Epithelial cell of esophagus (primary cell): ENCODE data around the gene TCF7L2.

Experiments
- DNase-seq: peaks from one replicate; pipeline ENCODE4 v3.0.0; 2010; ENCODE audit warnings: low read depth
- H3K4me3 ChIP-seq: 2 replicates; pipeline ENCODE4 v1.5.1; 2011; ENCODE audit warnings: mild to moderate bottlenecking, low read length, control low read depth
- TF ChIP-seq, protein P1 (sequence below): IDR thresholded peaks from 2 replicates; pipeline ENCODE4 v1.5.1; 2011; ENCODE audit warnings: low read depth, mild to moderate bottlenecking, low read length, control low read depth, inconsistent platforms; ENCODE audit not compliant: insufficient read depth; ENCODE audit errors: missing control alignments

Gene TCF7L2

GRCh38 chr10:113078282-113078907, 128.3 kb downstream of the TCF7L2 start:
- no peak for DNase-seq
- TF ChIP-seq, protein P1, sequence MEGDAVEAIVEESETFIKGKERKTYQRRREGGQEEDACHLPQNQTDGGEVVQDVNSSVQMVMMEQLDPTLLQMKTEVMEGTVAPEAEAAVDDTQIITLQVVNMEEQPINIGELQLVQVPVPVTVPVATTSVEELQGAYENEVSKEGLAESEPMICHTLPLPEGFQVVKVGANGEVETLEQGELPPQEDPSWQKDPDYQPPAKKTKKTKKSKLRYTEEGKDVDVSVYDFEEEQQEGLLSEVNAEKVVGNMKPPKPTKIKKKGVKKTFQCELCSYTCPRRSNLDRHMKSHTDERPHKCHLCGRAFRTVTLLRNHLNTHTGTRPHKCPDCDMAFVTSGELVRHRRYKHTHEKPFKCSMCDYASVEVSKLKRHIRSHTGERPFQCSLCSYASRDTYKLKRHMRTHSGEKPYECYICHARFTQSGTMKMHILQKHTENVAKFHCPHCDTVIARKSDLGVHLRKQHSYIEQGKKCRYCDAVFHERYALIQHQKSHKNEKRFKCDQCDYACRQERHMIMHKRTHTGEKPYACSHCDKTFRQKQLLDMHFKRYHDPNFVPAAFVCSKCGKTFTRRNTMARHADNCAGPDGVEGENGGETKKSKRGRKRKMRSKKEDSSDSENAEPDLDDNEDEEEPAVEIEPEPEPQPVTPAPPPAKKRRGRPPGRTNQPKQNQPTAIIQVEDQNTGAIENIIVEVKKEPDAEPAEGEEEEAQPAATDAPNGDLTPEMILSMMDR = no peak
- no peak overlapping the region for H3K4me3 ChIP-seq

DNA sequence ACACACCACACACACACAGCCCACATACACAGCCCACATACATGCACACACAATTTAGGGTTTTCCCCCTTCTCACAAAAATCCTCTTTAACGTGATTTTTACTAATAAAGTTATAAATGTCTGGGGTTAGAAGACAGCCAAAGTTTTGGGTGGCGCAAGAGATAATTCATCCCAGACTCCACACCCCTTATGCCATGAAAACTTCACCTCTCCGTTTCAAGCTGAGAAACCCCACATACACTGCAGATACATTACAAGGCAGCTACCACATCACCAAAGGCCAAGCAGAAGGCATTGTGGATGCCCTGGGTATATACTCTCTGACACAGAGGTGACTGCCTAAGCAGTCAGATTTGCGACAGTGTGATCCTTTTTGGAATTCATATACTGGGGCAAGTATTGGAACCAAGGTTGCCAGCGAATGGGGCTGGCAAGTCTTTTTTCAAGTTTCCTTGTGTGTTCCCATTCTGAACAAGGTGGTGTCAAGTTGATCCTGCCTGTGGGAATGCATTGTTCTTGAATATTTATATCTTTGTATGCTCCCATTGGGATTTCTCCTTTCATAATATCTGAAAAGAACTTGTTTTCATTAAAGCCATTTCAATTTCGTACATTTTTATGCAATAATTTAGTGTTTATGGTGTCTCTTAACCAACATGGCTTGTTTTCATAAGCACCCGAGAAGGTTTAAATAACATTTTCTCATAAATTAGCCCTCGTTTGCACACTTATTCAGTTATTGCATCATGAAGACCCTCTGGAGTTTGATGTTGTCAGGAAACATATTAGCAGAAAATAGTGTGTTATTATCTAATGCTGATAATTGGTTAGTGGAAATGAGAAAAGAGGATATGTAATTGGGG, 130.2 kb downstream of the TCF7L2 start:
- TF ChIP-seq, protein P1 = no peak
- DNase-seq = no peak
- no peak overlapping the region for H3K4me3 ChIP-seq

DNA sequence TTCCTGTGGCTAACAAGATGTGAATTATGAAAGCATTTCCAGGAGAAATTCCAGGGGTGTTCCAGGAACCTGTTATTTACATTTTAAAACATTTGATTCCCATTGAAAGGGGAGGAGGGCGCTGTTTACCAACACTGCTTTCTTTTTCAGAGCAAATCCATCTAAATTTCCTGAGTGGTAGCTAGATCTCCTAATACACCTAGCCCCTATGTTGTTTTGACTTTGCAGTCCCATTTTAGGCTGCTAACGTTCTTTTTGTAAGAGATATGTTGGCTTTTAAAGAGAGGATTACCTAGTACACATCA, 130.8 kb downstream of the TCF7L2 start:
- TF ChIP-seq, protein P1 = no peak

DNA sequence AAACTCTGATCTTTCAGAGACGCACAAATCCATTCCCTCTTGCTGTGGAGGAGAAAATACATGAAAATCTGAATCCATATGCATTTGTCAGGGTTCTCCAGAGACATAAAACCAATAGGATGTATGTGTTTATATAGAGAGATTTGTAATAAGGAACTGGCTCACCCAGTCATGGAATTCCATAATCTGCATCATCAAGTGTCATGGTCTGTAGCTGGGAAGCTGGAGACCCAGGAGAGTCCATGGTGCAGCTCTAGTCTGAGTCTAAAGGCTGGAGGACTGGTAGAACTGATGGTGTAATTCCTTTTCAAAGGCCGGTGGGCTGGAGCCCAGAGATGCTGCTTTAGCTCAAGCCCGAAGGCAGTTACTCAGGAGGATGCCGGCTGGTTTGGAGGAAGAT, 134.0 kb downstream of the TCF7L2 start:
- TF ChIP-seq, protein P1 = no peak

More for the DNA sequence above, 130.8 kb downstream of the TCF7L2 start:
- no peak overlapping the region for H3K4me3 ChIP-seq
- no peak for DNase-seq

DNA sequence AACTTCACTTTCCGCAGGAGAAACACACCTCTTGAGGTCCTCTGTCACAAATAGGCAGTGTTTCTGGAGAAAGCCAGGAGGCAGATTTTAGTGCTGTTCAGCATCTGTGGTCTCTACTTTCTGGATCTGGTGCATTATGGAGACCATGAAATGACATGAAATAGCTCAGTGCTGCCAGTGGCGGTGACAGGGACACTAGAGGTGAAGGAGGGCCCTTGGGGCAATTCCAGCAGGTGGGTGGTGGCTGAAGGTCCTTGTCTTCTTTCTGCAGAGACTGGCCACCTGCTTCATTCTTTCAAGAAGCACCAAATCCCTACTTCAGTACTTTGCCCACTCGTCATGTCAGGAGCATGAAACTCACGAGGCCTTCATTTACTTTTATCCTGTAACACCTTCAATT, 135.7 kb downstream of the TCF7L2 start:
- no peak for DNase-seq
- no peak overlapping the region for H3K4me3 ChIP-seq
- TF ChIP-seq, protein P1 = no peak

More for the DNA sequence above, 134.0 kb downstream of the TCF7L2 start:
- H3K4me3 ChIP-seq = no peak overlapping the region
- DNase-seq = no peak

DNA sequence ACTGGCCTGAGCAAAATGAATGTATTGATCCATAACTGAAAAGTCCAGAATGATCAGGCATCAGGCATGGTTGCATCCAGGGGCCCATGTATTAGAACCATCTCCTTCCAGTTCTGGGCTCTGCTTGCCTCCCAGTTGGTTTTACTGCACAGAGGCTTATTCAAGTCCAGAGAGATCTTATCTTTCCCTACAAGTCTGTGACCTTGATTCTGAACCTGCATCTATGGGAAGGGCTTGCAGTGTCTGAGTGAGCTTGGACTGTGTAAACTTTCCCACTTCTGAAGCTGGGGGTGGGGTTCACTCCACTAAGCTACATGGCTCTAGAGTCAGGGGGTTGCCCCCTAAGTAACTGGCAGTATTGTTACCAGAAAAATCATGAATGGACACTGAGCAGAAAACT, 136.2 kb downstream of the TCF7L2 start:
- no peak overlapping the region for H3K4me3 ChIP-seq
- TF ChIP-seq, protein P1 = no peak
- no peak for DNase-seq
